SU-DHL-6 (cell line): ENCODE measurements around the gene PRF1.

Experiments
- H2AFZ ChIP-seq: fragments of 200-600 bp; sonication (generic); 2 replicates; pipeline ENCODE4 v1.6.1; 2014; ENCODE audit warnings: low read depth, mild to moderate bottlenecking, moderate library complexity, mixed read lengths, antibody characterized with exemption, low read length; ENCODE audit not compliant: severe bottlenecking
- H3F3A ChIP-seq: fragments of 200-600 bp; shearing (Covaris generic); 2 replicates; pipeline ENCODE4 v1.6.0; 2016; ENCODE audit warnings: antibody characterized with exemption, mild to moderate bottlenecking; ENCODE audit not compliant: insufficient read depth
- H3K27ac ChIP-seq: fragments of 200-600 bp; sonication (generic); 2 replicates; pipeline ENCODE4 v1.5.1; 2016; ENCODE audit warnings: low read depth, mild to moderate bottlenecking, low read length, moderate library complexity, mixed read lengths
- H3K27me3 ChIP-seq: fragments of 200-600 bp; sonication (generic), shearing (Covaris generic); 2 replicates; pipeline ENCODE4 v1.6.0; 2014; ENCODE audit warnings: mild to moderate bottlenecking, low read length
- H3K36me3 ChIP-seq: fragments of 200-600 bp; sonication (generic); 2 replicates; pipeline ENCODE4 v1.6.1; 2014; ENCODE audit warnings: mild to moderate bottlenecking, low read length, mixed read lengths
- H3K4me2 ChIP-seq: fragments of 300-600, 200-600 bp; shearing (Covaris generic), sonication (generic); 2 replicates; pipeline ENCODE4 v1.6.0; 2014; ENCODE audit warnings: low read length, low read depth, mild to moderate bottlenecking; ENCODE audit not compliant: poor library complexity, severe bottlenecking
- H3K4me3 ChIP-seq: fragments of 200-600 bp; sonication (generic); 2 replicates; pipeline ENCODE4 v1.5.1; 2014; ENCODE audit warnings: antibody characterized with exemption, low read length, mild to moderate bottlenecking, mixed read lengths; ENCODE audit not compliant: insufficient read depth, poor library complexity, severe bottlenecking
- H3K79me2 ChIP-seq: fragments of 200-600 bp; sonication (generic); 2 replicates; pipeline ENCODE4 v1.6.1; 2014; ENCODE audit warnings: mild to moderate bottlenecking, low read length, moderate library complexity; ENCODE audit not compliant: insufficient read depth
- H3K9ac ChIP-seq: fragments of 200-600 bp; sonication (generic); 2 replicates; pipeline ENCODE4 v1.7.0; 2014; ENCODE audit warnings: mild to moderate bottlenecking, low read length
- H3K9me2 ChIP-seq: fragments of 200-600 bp; sonication (generic); replicated peaks from 2 replicates; pipeline ENCODE4 v1.6.1; 2014; ENCODE audit warnings: low read length; ENCODE audit not compliant: insufficient read depth
- H3K9me3 ChIP-seq: fragments of 200-600 bp; sonication (generic); 2 replicates; pipeline ENCODE4 v1.6.1; 2014; ENCODE audit warnings: low read length, mixed read lengths; ENCODE audit not compliant: insufficient read depth
- H4K20me1 ChIP-seq: fragments of 200-600 bp; sonication (generic); 2 replicates; pipeline ENCODE4 v1.6.1; 2014; ENCODE audit warnings: low read depth, mild to moderate bottlenecking, antibody characterized with exemption, low read length, moderate library complexity, mixed read lengths
- EZH2phosphoT487 ChIP-seq: fragments of 200-600 bp; sonication (generic), shearing (Covaris generic); conservative IDR thresholded peaks from 2 replicates; pipeline ENCODE4 v1.6.1; 2018; ENCODE audit warnings: mild to moderate bottlenecking, antibody characterized with exemption, low read length, moderate library complexity, mixed read lengths
- TF ChIP-seq, protein P1 (sequence below): fragments of 200-600 bp; sonication (generic); IDR thresholded peaks from one replicate; pipeline ENCODE4 v1.5.1; 2017; ENCODE audit warnings: antibody characterized with exemption, mild to moderate bottlenecking, low read length, moderate library complexity; ENCODE audit not compliant: insufficient read depth, poor library complexity, severe bottlenecking

PRF1 gene

DNA sequence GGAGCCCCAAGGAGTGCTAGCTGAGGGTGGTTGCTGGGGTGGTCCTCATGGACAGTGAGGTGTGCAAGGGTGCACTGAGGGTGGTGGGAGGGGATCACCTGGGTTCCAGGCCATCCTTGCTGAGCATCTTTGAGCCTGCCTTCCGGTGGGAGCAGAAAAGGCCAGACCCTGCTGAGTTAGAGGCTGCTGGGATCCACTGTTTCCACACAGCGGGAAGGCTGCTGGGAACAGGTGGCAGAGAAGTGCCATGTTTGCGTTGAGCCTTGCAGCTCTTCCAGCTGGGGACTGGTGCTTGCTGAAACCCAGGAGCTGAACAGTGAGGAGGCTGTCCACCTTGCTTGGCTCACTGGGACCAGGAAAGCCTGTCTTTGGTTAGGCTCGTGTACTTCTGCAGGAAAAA lies 34.9 kb downstream of the PRF1 start:
- Histone ChIP-seq H4K20me1 (no peaks in the 10 kb centered on the region), H3K9ac (no peak overlapping the region), H3K79me2 (no peaks in the 10 kb centered on the region), H3K36me3 (no peaks in the 10 kb centered on the region), H2AFZ (no peak overlapping the region), H3K9me2 (no peaks in the 10 kb centered on the region), H3K27me3 (no peaks in the 10 kb centered on the region), H3K9me3 (no peaks in the 10 kb centered on the region), H3F3A (0 out of 2 replicates have a peak, but pooled peaks cover 9% of the 10 kb centered on the region), H3K4me3 (no peak overlapping the region), H3K27ac (no peak overlapping the region), H3K4me2 (no peak overlapping the region)
- TF ChIP-seq, protein P1, sequence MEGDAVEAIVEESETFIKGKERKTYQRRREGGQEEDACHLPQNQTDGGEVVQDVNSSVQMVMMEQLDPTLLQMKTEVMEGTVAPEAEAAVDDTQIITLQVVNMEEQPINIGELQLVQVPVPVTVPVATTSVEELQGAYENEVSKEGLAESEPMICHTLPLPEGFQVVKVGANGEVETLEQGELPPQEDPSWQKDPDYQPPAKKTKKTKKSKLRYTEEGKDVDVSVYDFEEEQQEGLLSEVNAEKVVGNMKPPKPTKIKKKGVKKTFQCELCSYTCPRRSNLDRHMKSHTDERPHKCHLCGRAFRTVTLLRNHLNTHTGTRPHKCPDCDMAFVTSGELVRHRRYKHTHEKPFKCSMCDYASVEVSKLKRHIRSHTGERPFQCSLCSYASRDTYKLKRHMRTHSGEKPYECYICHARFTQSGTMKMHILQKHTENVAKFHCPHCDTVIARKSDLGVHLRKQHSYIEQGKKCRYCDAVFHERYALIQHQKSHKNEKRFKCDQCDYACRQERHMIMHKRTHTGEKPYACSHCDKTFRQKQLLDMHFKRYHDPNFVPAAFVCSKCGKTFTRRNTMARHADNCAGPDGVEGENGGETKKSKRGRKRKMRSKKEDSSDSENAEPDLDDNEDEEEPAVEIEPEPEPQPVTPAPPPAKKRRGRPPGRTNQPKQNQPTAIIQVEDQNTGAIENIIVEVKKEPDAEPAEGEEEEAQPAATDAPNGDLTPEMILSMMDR: no peak
- TF ChIP-seq EZH2phosphoT487: no peak

DNA sequence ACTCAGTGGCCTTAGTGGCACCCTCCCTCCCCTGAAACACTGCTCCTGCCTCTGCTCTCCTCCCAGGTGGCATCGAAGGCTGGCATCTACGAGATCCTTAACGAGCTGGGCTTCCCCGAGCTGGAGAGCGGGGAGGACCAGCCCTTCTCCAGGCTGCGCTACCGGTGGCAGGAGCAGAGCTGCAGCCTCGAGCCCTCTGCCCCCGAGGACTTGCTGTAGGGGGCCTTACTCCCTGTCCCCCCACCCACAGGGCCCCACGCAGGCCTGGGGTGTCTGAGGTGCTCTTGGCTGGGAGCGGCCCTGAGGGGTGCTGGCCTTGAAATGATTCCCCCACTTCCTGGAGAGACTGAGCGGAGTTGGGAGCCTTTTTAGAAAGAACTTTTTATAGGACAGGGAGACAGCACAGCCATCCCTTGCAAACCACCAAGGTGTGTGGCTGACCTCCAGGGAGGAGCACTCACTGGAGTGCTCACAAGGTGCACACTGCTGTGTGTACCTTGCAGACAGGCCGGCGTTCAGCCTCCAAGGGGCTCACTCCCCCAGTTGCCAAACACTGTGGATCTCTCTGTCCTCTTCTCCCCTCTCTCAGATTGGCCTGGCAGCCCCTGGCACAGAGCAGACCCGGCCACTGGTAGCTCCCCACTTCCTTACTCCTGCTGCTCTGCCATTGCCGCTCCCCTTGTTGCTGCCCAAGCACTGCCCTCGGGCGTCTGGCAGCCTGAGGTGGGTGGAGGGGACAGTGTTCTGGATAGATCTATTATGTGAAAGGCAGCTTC lies 35.8 kb downstream of the PRF1 start:
- H3K9ac ChIP-seq: no peak overlapping the region
- no peaks in the 10 kb centered on the region for H3K9me2 ChIP-seq
- H3K9me3 ChIP-seq: no peaks in the 10 kb centered on the region
- no peaks in the 10 kb centered on the region for H3K36me3 ChIP-seq
- no peak overlapping the region for H3K4me3 ChIP-seq
- H3K27me3 ChIP-seq: no peaks in the 10 kb centered on the region
- H3K4me2 ChIP-seq: no peak overlapping the region
- no peak overlapping the region for H3K27ac ChIP-seq
- TF ChIP-seq, protein P1: no peak
- no peak for TF ChIP-seq EZH2phosphoT487
- H4K20me1 ChIP-seq: no peaks in the 10 kb centered on the region
- no peak overlapping the region for H2AFZ ChIP-seq
- 0 out of 2 replicates have a peak, but pooled peaks cover 5% of the 10 kb centered on the region for H3F3A ChIP-seq
- H3K79me2 ChIP-seq: no peaks in the 10 kb centered on the region

DNA sequence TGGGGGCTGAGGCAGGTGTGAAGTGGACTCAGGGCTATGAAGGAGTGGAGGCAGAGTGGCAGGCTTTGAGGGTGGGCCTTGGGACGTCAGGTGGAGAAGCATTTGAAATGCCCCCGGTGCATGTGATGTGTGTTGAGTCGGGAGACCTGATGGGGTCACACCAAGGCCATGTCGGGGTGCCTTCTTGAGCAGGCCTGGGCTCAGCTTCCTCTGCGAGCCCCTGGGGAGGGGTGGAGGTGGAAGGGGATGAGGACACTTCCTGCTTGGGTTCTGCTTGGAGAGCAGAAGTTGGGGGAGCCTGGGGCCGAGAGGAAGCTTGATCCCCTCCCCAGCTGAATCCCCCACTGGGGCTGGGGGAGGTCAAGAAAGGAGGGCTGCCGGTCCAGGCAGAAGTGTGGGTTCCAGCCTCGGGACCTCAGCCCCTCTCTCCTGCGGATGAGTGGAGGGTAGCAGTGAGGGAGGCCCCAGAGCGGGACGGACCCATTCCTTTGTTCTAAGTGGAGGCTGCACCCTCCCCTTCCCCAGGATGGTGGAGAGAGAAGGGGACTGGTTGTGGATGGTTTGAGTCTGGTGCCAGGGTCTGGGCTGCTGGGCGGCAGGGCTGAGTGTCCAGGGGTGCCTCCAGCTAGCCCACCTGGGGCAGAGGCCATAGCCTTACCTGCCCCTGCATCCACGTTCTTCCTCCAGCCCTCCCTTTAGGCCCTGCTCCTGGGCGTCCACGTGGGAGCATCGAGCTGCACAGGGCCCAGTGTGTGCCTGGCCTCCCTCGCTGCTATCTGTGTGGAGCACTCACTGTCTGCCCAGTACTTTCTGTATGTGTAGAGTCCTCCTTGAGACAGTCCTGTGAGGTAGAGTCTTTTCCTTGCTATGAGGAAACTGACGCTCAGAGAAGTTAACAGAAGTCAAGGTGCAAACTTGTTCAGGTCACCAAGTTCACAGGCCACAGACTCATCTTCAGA lies 36.7 kb downstream of the PRF1 start:
- Histone ChIP-seq H3K27ac (no peak overlapping the region), H2AFZ (no peak overlapping the region), H3K4me2 (no peak overlapping the region), H3K4me3 (no peak overlapping the region), H3F3A (0 out of 2 replicates have a peak, but pooled peaks cover 5% of the 10 kb centered on the region), H3K36me3 (no peaks in the 10 kb centered on the region), H3K9me3 (no peaks in the 10 kb centered on the region), H3K9me2 (no peaks in the 10 kb centered on the region), H4K20me1 (no peaks in the 10 kb centered on the region), H3K27me3 (no peaks in the 10 kb centered on the region), H3K79me2 (no peaks in the 10 kb centered on the region), H3K9ac (no peak overlapping the region)
- no peak for TF ChIP-seq EZH2phosphoT487
- TF ChIP-seq, protein P1: no peak
